ENCODE measurements around the gene STAG1.

GRCh38 chr3:136387031-136387430 is 365.1 kb downstream of the STAG1 start:
- TF ChIP-seq, protein P1, sequence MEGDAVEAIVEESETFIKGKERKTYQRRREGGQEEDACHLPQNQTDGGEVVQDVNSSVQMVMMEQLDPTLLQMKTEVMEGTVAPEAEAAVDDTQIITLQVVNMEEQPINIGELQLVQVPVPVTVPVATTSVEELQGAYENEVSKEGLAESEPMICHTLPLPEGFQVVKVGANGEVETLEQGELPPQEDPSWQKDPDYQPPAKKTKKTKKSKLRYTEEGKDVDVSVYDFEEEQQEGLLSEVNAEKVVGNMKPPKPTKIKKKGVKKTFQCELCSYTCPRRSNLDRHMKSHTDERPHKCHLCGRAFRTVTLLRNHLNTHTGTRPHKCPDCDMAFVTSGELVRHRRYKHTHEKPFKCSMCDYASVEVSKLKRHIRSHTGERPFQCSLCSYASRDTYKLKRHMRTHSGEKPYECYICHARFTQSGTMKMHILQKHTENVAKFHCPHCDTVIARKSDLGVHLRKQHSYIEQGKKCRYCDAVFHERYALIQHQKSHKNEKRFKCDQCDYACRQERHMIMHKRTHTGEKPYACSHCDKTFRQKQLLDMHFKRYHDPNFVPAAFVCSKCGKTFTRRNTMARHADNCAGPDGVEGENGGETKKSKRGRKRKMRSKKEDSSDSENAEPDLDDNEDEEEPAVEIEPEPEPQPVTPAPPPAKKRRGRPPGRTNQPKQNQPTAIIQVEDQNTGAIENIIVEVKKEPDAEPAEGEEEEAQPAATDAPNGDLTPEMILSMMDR (conservative IDR thresholded peaks at IDR 0.05; ENCODE audit: low read length): no peak
- TF ChIP-seq EZH2phosphoT487 (IDR thresholded peaks at IDR 0.05; ENCODE audit: borderline replicate concordance): no peak

Measured in Loucy (cell line).